ENCODE measurements around the gene PPIB. TPM values are rescaled to one million over a fixed set of nuclear protein-coding genes. Genes with fewer than 3 reads are reported as not detected.
A peak's percentile ranks its signal among the peaks of the same experiment; 100 is the strongest.

The PPIB gene
- 100 to 1,000 TPM; 309 to 914 (median 465) TPM for total RNA-seq

GRCh38 chr15:64162869-64163658 is at the start of gene PPIB:
TSS of gene PPIB (minus strand) at chr15:64163022. CDS start at chr15:64162986, 36 bp downstream.
- intact Hi-C loops (cut with DNase I; ENCODE audit: low total_unique reads) = no loop called here
- no peaks in the 10 kb centered on the region for H3K36me3 ChIP-seq
- DNase-seq = peak; percentile 97 to 98
- TF ChIP-seq CTCF (IDR thresholded peaks at IDR 0.05) (peak; percentile 55 to 57 (median 56)), POLR2A (IDR thresholded peaks at IDR 0.05) (peak; percentile 54 to 81)
- no peaks in the 10 kb centered on the region for H3K9me3 ChIP-seq
- peaks cover 0 to 10% of the 10 kb centered on the region in 2 donors for H3K4me1 ChIP-seq
- no peaks in the 10 kb centered on the region for H3K27me3 ChIP-seq
- peak within 1 kb of the TSS; percentile 84 to 86 for H3K27ac ChIP-seq
- H3K4me3 ChIP-seq = peak within 1 kb of the TSS; percentile 65 to 87

- TF ChIP-seq CTCF (IDR thresholded peaks at IDR 0.05) (no peak), POLR2A (IDR thresholded peaks at IDR 0.05) (no peak)
- H3K36me3 ChIP-seq = no peaks in the 10 kb centered on the region
- H3K4me1 ChIP-seq = no peaks in the 10 kb centered on the region
- intact Hi-C loops (cut with DNase I; ENCODE audit: low total_unique reads) = no loop called here
- no peak for DNase-seq
- H3K9me3 ChIP-seq = no peaks in the 10 kb centered on the region
- H3K27me3 ChIP-seq = no peaks in the 10 kb centered on the region
- H3K4me3 ChIP-seq = no peak overlapping the region
- no peak overlapping the region for H3K27ac ChIP-seq
Observed at GRCh38 chr15:64211696-64212095, 48.9 kb upstream of the PPIB start.

GRCh38 chr15:64210371-64210770 is 47.5 kb upstream of the PPIB start:
- Histone ChIP-seq H3K9me3 (no peaks in the 10 kb centered on the region), H3K27ac (no peak overlapping the region), H3K27me3 (no peaks in the 10 kb centered on the region), H3K4me1 (no peaks in the 10 kb centered on the region), H3K36me3 (no peaks in the 10 kb centered on the region), H3K4me3 (no peak overlapping the region)
- TF ChIP-seq CTCF (IDR thresholded peaks at IDR 0.05) (no peak), POLR2A (IDR thresholded peaks at IDR 0.05) (no peak)
- DNase-seq = no peak
- intact Hi-C loops (cut with DNase I; ENCODE audit: low total_unique reads) = no loop called here

- no peaks in the 10 kb centered on the region for H3K9me3 ChIP-seq
- H3K4me3 ChIP-seq = no peak overlapping the region
- intact Hi-C loops (cut with DNase I; ENCODE audit: low total_unique reads) = no loop called here
- no peaks in the 10 kb centered on the region for H3K4me1 ChIP-seq
- DNase-seq = no peak
- no peak overlapping the region for H3K27ac ChIP-seq
- no peaks in the 10 kb centered on the region for H3K27me3 ChIP-seq
- TF ChIP-seq CTCF (IDR thresholded peaks at IDR 0.05) = peak; percentile 30 to 48 (median 38)
- TF ChIP-seq POLR2A (IDR thresholded peaks at IDR 0.05) = no peak
- no peaks in the 10 kb centered on the region for H3K36me3 ChIP-seq
Observed at GRCh38 chr15:64209680-64210334, 47.0 kb upstream of the PPIB start.

GRCh38 chr15:64205202-64205601 is 42.4 kb upstream of the PPIB start:
- Histone ChIP-seq H3K4me3 (no peak overlapping the region), H3K27me3 (no peaks in the 10 kb centered on the region), H3K36me3 (no peaks in the 10 kb centered on the region), H3K27ac (no peak overlapping the region), H3K4me1 (no peaks in the 10 kb centered on the region), H3K9me3 (no peaks in the 10 kb centered on the region)
- TF ChIP-seq CTCF (IDR thresholded peaks at IDR 0.05) = no peak
- no peak for TF ChIP-seq POLR2A (IDR thresholded peaks at IDR 0.05)
- DNase-seq = no peak
- intact Hi-C loops (cut with DNase I; ENCODE audit: low total_unique reads) = no loop called here

Data from uterus (tissue), 4 donors.